Activated naive CD4-positive, alpha-beta T cell treated with anti-CD3 and anti-CD28 coated beads, Interleukin-2, amount 50 U/mL, for 24 hours (primary cell): ENCODE data around the gene OR9Q1.

Source experiments
- H3K27ac Mint-ChIP-seq: one replicate; pipeline ENCODE4 v1.8.0; 2021; ENCODE audit warnings: mild to moderate bottlenecking, mixed read lengths
- H3K27me3 Mint-ChIP-seq: one replicate; pipeline ENCODE4 v1.8.0; 2021; ENCODE audit warnings: mixed read lengths
- H3K36me3 Mint-ChIP-seq: one replicate; pipeline ENCODE4 v1.8.0; 2021; ENCODE audit warnings: mixed read lengths
- H3K4me1 Mint-ChIP-seq: one replicate; pipeline ENCODE4 v1.8.0; 2021; ENCODE audit warnings: mixed read lengths
- H3K4me3 Mint-ChIP-seq: one replicate; pipeline ENCODE4 v1.8.0; 2021; ENCODE audit warnings: mild to moderate bottlenecking, mixed read lengths
- H3K9me3 Mint-ChIP-seq: one replicate; pipeline ENCODE4 v1.8.0; 2021; ENCODE audit warnings: mixed read lengths

The OR9Q1 gene

GRCh38 chr11:58004664-58005063 lies 19.0 kb upstream of the OR9Q1 start:
- H3K4me1 Mint-ChIP-seq = peaks cover 3% of the 10 kb centered on the region
- H3K27ac Mint-ChIP-seq = no peak overlapping the region
- no peaks in the 10 kb centered on the region for H3K36me3 Mint-ChIP-seq
- H3K27me3 Mint-ChIP-seq = peaks cover 12% of the 10 kb centered on the region
- no peaks in the 10 kb centered on the region for H3K9me3 Mint-ChIP-seq
- no peak overlapping the region for H3K4me3 Mint-ChIP-seq

GRCh38 chr11:58006940-58007339 lies 16.7 kb upstream of the OR9Q1 start:
- peaks cover 15% of the 10 kb centered on the region for H3K27me3 Mint-ChIP-seq
- no peaks in the 10 kb centered on the region for H3K36me3 Mint-ChIP-seq
- H3K27ac Mint-ChIP-seq = no peak overlapping the region
- H3K4me1 Mint-ChIP-seq = peaks cover 3% of the 10 kb centered on the region
- no peaks in the 10 kb centered on the region for H3K9me3 Mint-ChIP-seq
- no peak overlapping the region for H3K4me3 Mint-ChIP-seq

DNA sequence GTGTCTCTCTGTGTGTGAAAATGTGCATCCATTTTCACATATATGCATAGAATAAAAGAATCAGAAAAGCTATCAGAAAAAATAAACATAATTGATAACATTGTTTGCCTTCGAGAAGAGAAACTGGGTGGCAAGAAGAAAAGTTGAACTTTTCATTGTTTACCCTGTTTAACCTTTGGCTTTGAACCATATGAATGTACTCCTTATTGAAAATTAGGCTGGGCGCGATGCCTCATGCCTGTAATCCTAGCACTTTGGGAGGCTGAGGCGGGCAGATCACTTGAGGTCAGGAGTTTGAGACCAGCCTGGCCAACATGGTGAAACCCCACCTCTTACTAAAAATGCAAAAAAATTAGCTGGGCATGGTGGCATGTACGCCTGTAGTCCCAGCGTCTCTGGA lies 11.9 kb upstream of the OR9Q1 start:
- H3K4me1 Mint-ChIP-seq = no peaks in the 10 kb centered on the region
- H3K27me3 Mint-ChIP-seq = peaks cover 18% of the 10 kb centered on the region
- H3K27ac Mint-ChIP-seq = no peak overlapping the region
- H3K36me3 Mint-ChIP-seq = no peaks in the 10 kb centered on the region
- no peaks in the 10 kb centered on the region for H3K9me3 Mint-ChIP-seq
- no peak overlapping the region for H3K4me3 Mint-ChIP-seq

DNA sequence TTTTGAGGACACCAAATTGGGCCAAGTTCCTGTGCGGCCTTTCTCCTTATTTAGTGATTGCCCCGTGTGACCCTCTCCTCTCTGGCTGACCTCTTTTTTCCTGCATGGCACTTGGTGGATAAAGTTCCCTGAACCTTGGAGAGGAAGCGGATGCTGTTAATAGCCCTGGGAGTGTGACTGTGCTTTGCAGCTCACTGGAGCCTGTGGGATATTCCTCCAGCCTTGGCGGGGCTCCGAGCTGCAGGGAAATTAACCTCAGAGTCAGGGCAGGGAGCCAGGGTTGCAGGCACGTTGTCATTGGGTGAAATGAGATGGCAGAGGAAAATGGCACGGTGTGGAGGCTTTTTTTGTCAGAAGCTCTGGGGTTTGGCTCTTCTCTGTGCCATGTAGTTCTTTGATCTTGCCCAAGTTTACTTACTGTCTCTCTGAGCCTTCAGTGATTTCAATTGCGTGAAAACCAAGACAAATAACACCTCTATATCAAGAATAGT lies 965 bp downstream of the OR9Q1 start:
- H3K4me3 Mint-ChIP-seq = no peak overlapping the region

GRCh38 chr11:58027341-58027740 lies 3.7 kb downstream of the OR9Q1 start:
- H3K36me3 Mint-ChIP-seq = no peaks in the 10 kb centered on the region
- no peak overlapping the region for H3K4me3 Mint-ChIP-seq
- no peaks in the 10 kb centered on the region for H3K9me3 Mint-ChIP-seq
- H3K4me1 Mint-ChIP-seq = no peaks in the 10 kb centered on the region
- peaks cover 8% of the 10 kb centered on the region for H3K27me3 Mint-ChIP-seq
- H3K27ac Mint-ChIP-seq = no peak overlapping the region

More for the DNA sequence above, 965 bp downstream of the OR9Q1 start:
- H3K4me1 Mint-ChIP-seq = no peaks in the 10 kb centered on the region
- H3K27me3 Mint-ChIP-seq = peaks cover 4% of the 10 kb centered on the region
- no peak overlapping the region for H3K27ac Mint-ChIP-seq
- H3K36me3 Mint-ChIP-seq = no peaks in the 10 kb centered on the region
- no peaks in the 10 kb centered on the region for H3K9me3 Mint-ChIP-seq

GRCh38 chr11:58028687-58029411 lies 5.2 kb downstream of the OR9Q1 start:
- Mint-ChIP-seq H3K9me3 (no peaks in the 10 kb centered on the region), H3K27me3 (peaks cover 9% of the 10 kb centered on the region), H3K4me1 (no peaks in the 10 kb centered on the region), H3K27ac (no peak overlapping the region), H3K4me3 (no peak overlapping the region), H3K36me3 (no peaks in the 10 kb centered on the region)

GRCh38 chr11:58030653-58031052 lies 7.0 kb downstream of the OR9Q1 start, which contains the start of gene OR6Q1:
OR6Q1 (plus strand) TSS chr11:58030953; CDS start chr11:58030953, 0 bp downstream.
- Mint-ChIP-seq H3K4me1 (no peaks in the 10 kb centered on the region), H3K27ac (no peak within 1 kb of the TSS), H3K9me3 (no peaks in the 10 kb centered on the region), H3K27me3 (peaks cover 7% of the 10 kb centered on the region), H3K4me3 (no peak within 1 kb of the TSS), H3K36me3 (no peaks in the 10 kb centered on the region)

DNA sequence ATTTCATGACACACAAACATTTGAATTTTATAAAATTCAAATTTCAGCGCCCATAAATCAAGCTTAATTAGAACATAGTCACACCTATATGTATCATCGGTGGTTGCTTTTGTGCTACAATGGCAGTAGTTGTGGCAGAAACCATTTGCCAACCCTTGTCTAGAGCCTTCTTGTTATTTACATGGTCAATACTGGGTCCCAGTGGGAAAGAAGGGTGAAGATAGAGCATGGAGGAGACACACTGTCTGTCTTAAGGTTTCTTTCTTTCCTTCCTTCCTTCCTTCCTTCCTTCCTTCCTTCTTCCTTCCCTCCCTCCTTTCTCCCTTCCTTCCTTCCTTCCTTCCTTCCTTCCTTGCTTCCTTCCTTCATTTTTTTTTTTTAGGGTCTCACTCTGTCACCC lies 10.8 kb downstream of the OR9Q1 start:
- peaks cover 6% of the 10 kb centered on the region for H3K9me3 Mint-ChIP-seq
- H3K27me3 Mint-ChIP-seq = peaks cover 5% of the 10 kb centered on the region
- H3K27ac Mint-ChIP-seq = no peak overlapping the region
- H3K4me3 Mint-ChIP-seq = no peak overlapping the region
- H3K4me1 Mint-ChIP-seq = no peaks in the 10 kb centered on the region
- no peaks in the 10 kb centered on the region for H3K36me3 Mint-ChIP-seq

DNA sequence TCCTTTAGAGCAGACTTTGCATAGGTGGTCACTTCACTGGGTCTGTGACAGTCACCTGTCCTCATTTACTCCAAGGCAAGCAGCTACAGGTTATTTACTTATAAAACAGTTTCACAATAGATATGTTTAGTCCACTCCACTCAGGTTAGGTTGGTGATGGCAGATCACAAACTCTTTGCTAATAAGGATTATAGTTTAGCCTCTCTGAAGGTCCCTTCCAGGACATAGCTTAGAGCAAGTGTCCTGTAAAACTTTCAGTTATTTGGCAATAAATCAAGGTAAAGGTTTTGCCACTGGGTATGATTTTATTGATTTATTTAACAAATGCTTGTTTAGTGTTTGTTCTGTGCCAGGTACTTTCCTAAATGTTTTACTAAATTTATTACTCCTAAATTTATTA lies 15.9 kb downstream of the OR9Q1 start:
- H3K27me3 Mint-ChIP-seq = peaks cover 3% of the 10 kb centered on the region
- no peak overlapping the region for H3K27ac Mint-ChIP-seq
- peaks cover 6% of the 10 kb centered on the region for H3K9me3 Mint-ChIP-seq
- no peaks in the 10 kb centered on the region for H3K36me3 Mint-ChIP-seq
- no peaks in the 10 kb centered on the region for H3K4me1 Mint-ChIP-seq
- H3K4me3 Mint-ChIP-seq = no peak overlapping the region

GRCh38 chr11:58043379-58043778 lies 19.7 kb downstream of the OR9Q1 start:
- Mint-ChIP-seq H3K36me3 (no peaks in the 10 kb centered on the region), H3K4me1 (no peaks in the 10 kb centered on the region), H3K27me3 (peaks cover 15% of the 10 kb centered on the region), H3K9me3 (no peaks in the 10 kb centered on the region), H3K4me3 (no peak overlapping the region), H3K27ac (no peak overlapping the region)

- no peaks in the 10 kb centered on the region for H3K9me3 Mint-ChIP-seq
- H3K27me3 Mint-ChIP-seq = peaks cover 14% of the 10 kb centered on the region
- no peak overlapping the region for H3K27ac Mint-ChIP-seq
- H3K4me3 Mint-ChIP-seq = no peak overlapping the region
- no peaks in the 10 kb centered on the region for H3K4me1 Mint-ChIP-seq
- no peaks in the 10 kb centered on the region for H3K36me3 Mint-ChIP-seq
Observed at GRCh38 chr11:58046231-58046630, 22.6 kb downstream of the OR9Q1 start.

DNA sequence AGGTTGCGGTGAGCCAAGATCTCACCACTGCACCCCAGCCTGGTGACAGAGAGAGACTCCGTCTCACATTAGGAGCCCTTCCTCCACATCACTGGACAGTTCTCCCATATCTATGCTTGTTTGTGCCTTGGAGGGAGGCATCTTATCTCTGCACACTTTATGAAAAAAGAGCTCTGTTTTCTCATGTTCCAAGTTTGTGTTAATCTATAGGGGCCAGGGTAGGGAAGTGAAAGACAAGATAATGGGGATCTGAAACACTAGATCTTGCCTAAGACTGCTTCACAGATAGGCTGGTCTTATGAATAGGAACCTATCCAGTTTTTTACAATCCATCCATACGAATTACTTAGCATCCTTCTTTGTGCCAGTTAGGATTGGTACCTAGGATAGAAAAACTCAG lies 24.1 kb downstream of the OR9Q1 start:
- Mint-ChIP-seq H3K27ac (no peak overlapping the region), H3K36me3 (no peaks in the 10 kb centered on the region), H3K9me3 (no peaks in the 10 kb centered on the region), H3K4me1 (no peaks in the 10 kb centered on the region), H3K27me3 (peaks cover 14% of the 10 kb centered on the region), H3K4me3 (no peak overlapping the region)

GRCh38 chr11:58055806-58056401 lies 32.2 kb downstream of the OR9Q1 start:
- Mint-ChIP-seq H3K27ac (no peak overlapping the region), H3K36me3 (no peaks in the 10 kb centered on the region), H3K9me3 (no peaks in the 10 kb centered on the region), H3K4me1 (no peaks in the 10 kb centered on the region), H3K4me3 (no peak overlapping the region), H3K27me3 (peaks cover 9% of the 10 kb centered on the region)

GRCh38 chr11:58057481-58057880 lies 33.8 kb downstream of the OR9Q1 start:
- no peak overlapping the region for H3K27ac Mint-ChIP-seq

DNA sequence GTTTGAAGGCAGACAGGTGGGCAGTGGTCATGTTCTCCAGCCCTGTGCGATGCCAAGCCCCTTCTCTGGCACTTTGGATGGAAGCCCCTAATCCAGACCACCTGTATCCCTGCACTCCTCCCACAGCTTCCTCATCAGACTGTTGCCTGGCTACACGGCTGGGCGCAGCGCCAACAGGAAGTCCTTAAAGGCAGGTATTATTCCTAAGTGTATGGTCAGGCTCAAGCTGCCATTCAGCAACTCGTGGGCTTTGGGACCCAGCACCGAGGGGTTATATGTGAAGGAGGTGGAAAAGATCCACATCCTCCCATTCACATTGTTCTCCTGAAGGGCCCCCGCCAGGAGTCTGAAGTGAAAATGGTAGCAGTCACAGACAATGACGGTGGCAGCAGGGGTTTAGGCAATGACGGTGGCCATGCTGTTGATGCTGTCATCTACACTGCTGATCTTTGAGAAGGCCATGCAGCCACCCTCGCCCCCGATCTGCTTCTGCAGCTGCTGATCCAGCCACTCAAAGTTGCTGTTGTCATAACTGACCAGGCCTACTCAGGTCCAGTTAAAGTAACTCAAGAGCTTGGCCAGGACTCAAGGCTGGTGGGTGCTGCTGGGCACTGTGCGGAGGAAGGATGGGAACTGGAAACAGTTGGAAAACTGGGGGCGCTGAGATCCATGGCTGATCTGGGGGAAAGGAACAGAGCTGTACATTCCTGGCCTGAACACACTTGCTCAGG lies 34.8 kb downstream of the OR9Q1 start:
- Mint-ChIP-seq H3K4me1 (no peaks in the 10 kb centered on the region), H3K27me3 (peaks cover 9% of the 10 kb centered on the region), H3K36me3 (no peaks in the 10 kb centered on the region), H3K27ac (no peak overlapping the region), H3K9me3 (no peaks in the 10 kb centered on the region), H3K4me3 (no peak overlapping the region)

More at GRCh38 chr11:58057481-58057880, 33.8 kb downstream of the OR9Q1 start:
- Mint-ChIP-seq H3K4me3 (no peak overlapping the region), H3K4me1 (no peaks in the 10 kb centered on the region), H3K9me3 (no peaks in the 10 kb centered on the region), H3K36me3 (no peaks in the 10 kb centered on the region), H3K27me3 (peaks cover 9% of the 10 kb centered on the region)

DNA sequence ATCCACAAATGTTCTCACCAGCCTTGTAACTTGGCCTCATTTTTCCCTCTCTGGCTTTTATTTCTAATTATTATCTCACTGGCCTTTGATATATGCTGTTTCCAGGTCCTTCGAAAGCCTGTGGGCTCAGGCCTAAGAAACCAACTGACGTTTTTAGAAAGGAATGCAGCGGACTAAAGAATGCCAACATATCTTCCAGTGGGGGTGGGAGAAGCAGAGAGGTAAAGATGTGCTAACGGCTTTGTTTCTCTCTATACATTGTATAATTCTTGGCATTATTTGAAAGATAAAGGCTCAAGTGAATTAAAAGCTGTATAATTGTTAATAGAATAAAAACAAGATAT lies 35.3 kb downstream of the OR9Q1 start:
- no peaks in the 10 kb centered on the region for H3K36me3 Mint-ChIP-seq
- H3K27ac Mint-ChIP-seq = no peak overlapping the region
- no peaks in the 10 kb centered on the region for H3K9me3 Mint-ChIP-seq
- H3K4me1 Mint-ChIP-seq = no peaks in the 10 kb centered on the region
- H3K27me3 Mint-ChIP-seq = peaks cover 9% of the 10 kb centered on the region
- H3K4me3 Mint-ChIP-seq = no peak overlapping the region
